ENCODE results near the gene NGEF.
"Not testable (repeated sequence)": the region's sequence is repeated elsewhere in the genome, so short reads cannot be mapped to it uniquely, and the experiment has no call there.

The NGEF gene

GRCh38 chr2:233013027-233013461, at the start of gene NGEF:
Gene NGEF, minus strand, starts transcription at chr2:233013256. Its CDS starts 38,366 bp downstream, at chr2:232974890.
- no peak for DNase-seq

GRCh38 chr2:233062451-233062850, 49.4 kb upstream of the NGEF start:
- DNase-seq, result no peak

- DNase-seq, result no peak
Measured at GRCh38 chr2:233061591-233062450, 48.8 kb upstream of the NGEF start.

GRCh38 chr2:233060980-233061590, 48.0 kb upstream of the NGEF start:
- DNase-seq, result no peak

- no peak for DNase-seq
Measured at GRCh38 chr2:233060501-233060979, 47.5 kb upstream of the NGEF start.

GRCh38 chr2:233059797-233060500, 46.9 kb upstream of the NGEF start, which contains the start of gene INPP5D:
Gene INPP5D, plus strand, starts transcription at chr2:233060342. Its CDS starts 137 bp downstream, at chr2:233060479.
- DNase-seq, result no peak

GRCh38 chr2:233059547-233059796, 46.4 kb upstream of the NGEF start:
- DNase-seq, result no peak

- DNase-seq, result no peak
Measured at GRCh38 chr2:233058717-233059546, 45.9 kb upstream of the NGEF start.

- DNase-seq, result no peak
Measured at GRCh38 chr2:233056961-233057605, 44.0 kb upstream of the NGEF start.

- DNase-seq, result no peak
Measured at GRCh38 chr2:233055362-233055761, 42.3 kb upstream of the NGEF start.

- DNase-seq, result peak; percentile 46
Measured at GRCh38 chr2:233053928-233054784, 41.1 kb upstream of the NGEF start.

- DNase-seq, result not testable (repeated sequence)
Measured at GRCh38 chr2:233052517-233052916, 39.5 kb upstream of the NGEF start.

GRCh38 chr2:233051241-233052149, 38.4 kb upstream of the NGEF start:
- DNase-seq, result no peak

GRCh38 chr2:233049194-233049761, 36.2 kb upstream of the NGEF start:
- no peak for DNase-seq

GRCh38 chr2:233048569-233049193, 35.6 kb upstream of the NGEF start:
- DNase-seq, result no peak

GRCh38 chr2:233047667-233048066, 34.6 kb upstream of the NGEF start:
- no peak for DNase-seq

- no peak for DNase-seq
Measured at GRCh38 chr2:233047206-233047605, 34.1 kb upstream of the NGEF start.

GRCh38 chr2:233044974-233045605, 32.0 kb upstream of the NGEF start:
- DNase-seq, result no peak

- DNase-seq, result no peak
Measured at GRCh38 chr2:233042549-233042948, 29.5 kb upstream of the NGEF start.
